WTC11 (cell line): ENCODE results near the gene WAC. TPM values are rescaled to one million over a fixed set of nuclear protein-coding genes. Genes with fewer than 3 reads are reported as not detected.
A peak's percentile ranks its signal among the peaks of the same experiment; 100 is the strongest.

Experiments used
- ATAC-seq: fragments of 200-7000 bp; cut with Tn5 transposase; 2 replicates; pipeline ENCODE4 v1.10.0; 2021; ENCODE audit warnings: mild to moderate bottlenecking, moderate library complexity
- CTCF ChIA-PET: fragments of 300-600 bp; sonication (Branson Sonifier 250); formaldehyde crosslinking; loops from one replicate; lab custom pipeline; 2021; ENCODE audit warnings: antibody characterized with exemption; lab: Charles Lee
- POLR2A ChIA-PET: fragments of 350-600 bp; sonication (Branson Sonifier 250); formaldehyde crosslinking; loops from one replicate; lab custom pipeline; 2021; ENCODE audit warnings: antibody characterized with exemption; lab: Charles Lee
- DNase-seq: peaks from one replicate; pipeline ENCODE4 v3.0.0; 2021; ENCODE audit warnings: low spot score
- H3K27ac Mint-ChIP-seq: 2 replicates; pipeline ENCODE4 v1.8.0; 2021; ENCODE audit warnings: mixed read lengths
- H3K27me3 Mint-ChIP-seq: 2 replicates; pipeline ENCODE4 v1.8.0; 2021; ENCODE audit warnings: low read depth, mild to moderate bottlenecking, moderate library complexity, mixed read lengths
- H3K36me3 Mint-ChIP-seq: 2 replicates; pipeline ENCODE4 v1.8.0; 2021; ENCODE audit warnings: mixed read lengths
- H3K4me1 Mint-ChIP-seq: 2 replicates; pipeline ENCODE4 v1.8.0; 2022; ENCODE audit warnings: mixed read lengths
- H3K4me3 Mint-ChIP-seq: 2 replicates; pipeline ENCODE4 v1.8.0; 2021; ENCODE audit warnings: mild to moderate bottlenecking, moderate library complexity, mixed read lengths
- H3K9me3 Mint-ChIP-seq: 2 replicates; pipeline ENCODE4 v1.8.0; 2021; ENCODE audit warnings: mixed read lengths
- ATF3 ChIP-seq: sonication (generic); formaldehyde crosslinking; conservative IDR thresholded peaks from 2 replicates; pipeline ENCODE4 v1.8.1; 2022; ENCODE audit warnings: mild to moderate bottlenecking, missing genetic modification reagents
- CTCF ChIP-seq: fragments of 200-600 bp; IDR thresholded peaks from 2 replicates; pipeline ENCODE4 v1.8.0; 2022; ENCODE audit warnings: antibody characterized with exemption
- E2F1 ChIP-seq: sonication (generic); formaldehyde crosslinking; IDR thresholded peaks from 2 replicates; pipeline ENCODE4 v1.8.0; 2022; ENCODE audit warnings: mild to moderate bottlenecking, missing genetic modification reagents
- ESRRA ChIP-seq: sonication (generic); formaldehyde crosslinking; IDR thresholded peaks from 2 replicates; pipeline ENCODE4 v1.8.1; 2022; ENCODE audit warnings: mild to moderate bottlenecking, missing genetic modification reagents, borderline replicate concordance
- FOXK1 ChIP-seq: sonication (generic); formaldehyde crosslinking; IDR thresholded peaks from 2 replicates; pipeline ENCODE4 v1.8.0; 2022; ENCODE audit warnings: mild to moderate bottlenecking, moderate library complexity, missing genetic modification reagents
- IRF1 ChIP-seq: sonication (generic); formaldehyde crosslinking; IDR thresholded peaks from 2 replicates; pipeline ENCODE4 v1.8.0; 2023; ENCODE audit warnings: missing genetic modification reagents
- IRF2 ChIP-seq: sonication (generic); formaldehyde crosslinking; IDR thresholded peaks from 2 replicates; pipeline ENCODE4 v1.8.0; 2022; ENCODE audit warnings: low read depth, missing genetic modification reagents, borderline replicate concordance
- MLX ChIP-seq: sonication (generic); formaldehyde crosslinking; IDR thresholded peaks from 2 replicates; pipeline ENCODE4 v1.8.1; 2023; ENCODE audit warnings: mild to moderate bottlenecking, missing genetic modification reagents, moderate library complexity
- MXD4 ChIP-seq: fragments of 250-450 bp; sonication (Bioruptor Pico); IDR thresholded peaks from 2 replicates; pipeline ENCODE4 v1.8.0; 2021; ENCODE audit warnings: mild to moderate bottlenecking, moderate library complexity, borderline replicate concordance
- NFATC4 ChIP-seq: fragments of 250-450 bp; sonication (Bioruptor Pico); IDR thresholded peaks from 2 replicates; pipeline ENCODE4 v1.9.0; 2021; ENCODE audit warnings: mild to moderate bottlenecking
- RELA ChIP-seq: sonication (generic); formaldehyde crosslinking; IDR thresholded peaks from 2 replicates; pipeline ENCODE4 v1.8.1; 2022; ENCODE audit warnings: missing genetic modification reagents, mild to moderate bottlenecking, borderline replicate concordance
- SOX15 ChIP-seq: fragments of 250-450 bp; sonication (Bioruptor Pico); IDR thresholded peaks from 2 replicates; pipeline ENCODE4 v1.9.0; 2021; ENCODE audit warnings: mild to moderate bottlenecking
- SP1 ChIP-seq: sonication (generic); formaldehyde crosslinking; conservative IDR thresholded peaks from 2 replicates; pipeline ENCODE4 v1.8.1; 2022; ENCODE audit warnings: missing genetic modification reagents
- STAT6 ChIP-seq: sonication (generic); formaldehyde crosslinking; conservative IDR thresholded peaks from 2 replicates; pipeline ENCODE4 v1.8.1; 2023; ENCODE audit warnings: mild to moderate bottlenecking, low read depth, missing genetic modification reagents, moderate library complexity
- TCF7 ChIP-seq: sonication (generic); formaldehyde crosslinking; IDR thresholded peaks from 2 replicates; pipeline ENCODE4 v1.8.0; 2022; ENCODE audit warnings: mild to moderate bottlenecking, low read depth, missing genetic modification reagents, moderate library complexity
- TEAD4 ChIP-seq: sonication (generic); formaldehyde crosslinking; IDR thresholded peaks from 2 replicates; pipeline ENCODE4 v1.8.0; 2022; ENCODE audit warnings: mild to moderate bottlenecking, missing genetic modification reagents
- TP53 ChIP-seq: sonication (generic); formaldehyde crosslinking; IDR thresholded peaks from 2 replicates; pipeline ENCODE4 v1.8.1; 2023; ENCODE audit warnings: mild to moderate bottlenecking, missing genetic modification reagents
- ZNF219 ChIP-seq: sonication (generic); formaldehyde crosslinking; IDR thresholded peaks from 2 replicates; pipeline ENCODE4 v1.8.0; 2023; ENCODE audit warnings: missing genetic modification reagents, mild to moderate bottlenecking, borderline replicate concordance
- ZNF232 ChIP-seq: sonication (generic); formaldehyde crosslinking; IDR thresholded peaks from 2 replicates; pipeline ENCODE4 v1.8.0; 2022; ENCODE audit warnings: mild to moderate bottlenecking, missing genetic modification reagents
- ZNF317 ChIP-seq: sonication (generic); formaldehyde crosslinking; IDR thresholded peaks from 2 replicates; pipeline ENCODE4 v1.8.1; 2023; ENCODE audit warnings: low read depth, mild to moderate bottlenecking, moderate library complexity, missing genetic modification reagents, borderline replicate concordance
- ZNF396 ChIP-seq: fragments of 250-450 bp; sonication (Bioruptor Pico); IDR thresholded peaks from 2 replicates; pipeline ENCODE4 v1.8.0; 2021; ENCODE audit warnings: mild to moderate bottlenecking, moderate library complexity, borderline replicate concordance
- total RNA-seq: library from RNA; stranded (reverse); gene quantifications from 3 replicates; pipeline ENCODE4 v1.2.3, GENCODE V29; 2021

WAC gene
- total RNA-seq, 1 experiment from 2014 or later = 108 TPM

GRCh38 chr10:28558923-28559508 lies 26.1 kb downstream of the WAC start (continued):
- TF ChIP-seq MLX (no peak), E2F1 (no peak), CTCF (no peak), IRF1 (CRISPR knock-in tag) (no peak), STAT6 (no peak), NFATC4 (CRISPR knock-in tag) (no peak), TP53 (CRISPR knock-in tag) (no peak)

- TF ChIP-seq IRF1 (CRISPR knock-in tag) = no peak
- peaks cover 39% of the 10 kb centered on the region for H3K36me3 Mint-ChIP-seq
- H3K4me3 Mint-ChIP-seq = no peak overlapping the region
- H3K27ac Mint-ChIP-seq = peak overlapping the region; percentile 91
- CTCF ChIA-PET = no interaction called here
- no peaks in the 10 kb centered on the region for H3K9me3 Mint-ChIP-seq
- ATAC-seq = peak; percentile 59
- no peak for DNase-seq
- POLR2A ChIA-PET = no interaction called here
- peaks cover 58% of the 10 kb centered on the region for H3K4me1 Mint-ChIP-seq
- no peaks in the 10 kb centered on the region for H3K27me3 Mint-ChIP-seq
These were observed 26.7 kb downstream of the WAC start for GRCh38 chr10:28559618-28560017.

- DNase-seq = no peak
- Mint-ChIP-seq H3K36me3 (peaks cover 29% of the 10 kb centered on the region), H3K4me1 (peaks cover 54% of the 10 kb centered on the region), H3K27me3 (no peaks in the 10 kb centered on the region), H3K4me3 (no peak overlapping the region), H3K27ac (peak overlapping the region; percentile 48), H3K9me3 (no peaks in the 10 kb centered on the region)
- CTCF ChIA-PET = no interaction called here
- ATAC-seq = 0 out of 2 replicates have a peak, but pooled peaks have one; percentile 13
- POLR2A ChIA-PET = no interaction called here
- TF ChIP-seq TEAD4 (CRISPR knock-in tag) (no peak), IRF2 (CRISPR knock-in tag) (no peak), ZNF317 (no peak), ATF3 (no peak), ZNF232 (CRISPR knock-in tag) (no peak), FOXK1 (CRISPR knock-in tag) (no peak), STAT6 (no peak), MXD4 (CRISPR knock-in tag) (no peak), ZNF219 (CRISPR knock-in tag) (no peak), SP1 (CRISPR knock-in tag) (no peak), TCF7 (no peak), ESRRA (CRISPR knock-in tag) (no peak), RELA (no peak), ZNF396 (CRISPR knock-in tag) (no peak), SOX15 (CRISPR knock-in tag) (no peak)
These were observed 27.7 kb downstream of the WAC start for GRCh38 chr10:28560617-28561016.
